GM23248 (cell line): ENCODE results near the gene PLD5.

Experiments used
- EZH2 ChIP-seq: fragments of 200-600 bp; sonication (generic); IDR thresholded peaks from 2 replicates; pipeline ENCODE4 v1.6.1; 2018; ENCODE audit warnings: antibody characterized with exemption, mild to moderate bottlenecking; ENCODE audit not compliant: insufficient read depth, poor library complexity, severe bottlenecking
- EZH2phosphoT487 ChIP-seq: fragments of 200-600 bp; sonication (generic); IDR thresholded peaks from 2 replicates; pipeline ENCODE4 v1.6.1; 2018; ENCODE audit warnings: antibody characterized with exemption, moderate library complexity, mild to moderate bottlenecking, low read depth; ENCODE audit not compliant: insufficient read depth

GRCh38 chr1:242405947-242406346, 118.5 kb downstream of the PLD5 start:
- TF ChIP-seq EZH2 (no peak), EZH2phosphoT487 (no peak)
